PFSK-1 (cell line): ENCODE data around the gene MICALL2.

ENCODE experiments used
- FOXP2 ChIP-seq: optimal IDR thresholded peaks from 2 replicates; pipeline ENCODE3; 2011; ENCODE audit warnings: borderline replicate concordance, control low read depth, inconsistent platforms; ENCODE audit not compliant: insufficient read depth; ENCODE audit errors: extremely low read length, extremely low read depth
- POLR2AphosphoS5 ChIP-seq: IDR thresholded peaks from 2 replicates; pipeline ENCODE4 v1.6.1; 2012; ENCODE audit warnings: low read depth, mild to moderate bottlenecking, control low read depth, low read length, moderate library complexity
- SIN3A ChIP-seq: IDR thresholded peaks from 2 replicates; pipeline ENCODE4 v1.6.1; 2012; ENCODE audit warnings: mild to moderate bottlenecking, low read length, moderate library complexity, borderline replicate concordance; ENCODE audit not compliant: insufficient read depth
- TAF1 ChIP-seq: IDR thresholded peaks from 2 replicates; pipeline ENCODE4 v1.6.1; 2012; ENCODE audit warnings: low read length, control low read depth, borderline replicate concordance; ENCODE audit not compliant: insufficient read depth
- TF ChIP-seq, protein P1 (sequence below), 2 experiments: IDR thresholded peaks; 2 replicates each; pipeline versions ENCODE4 v1.6.1 to v1.8.0; 2011 to 2012; ENCODE audit warnings: low read depth in 2 of 2, low read length in 2 of 2, control low read depth in 1 of 2, inconsistent platforms in 1 of 2, mild to moderate bottlenecking in 1 of 2, moderate library complexity in 1 of 2; ENCODE audit not compliant: insufficient read depth in 1 of 2

MICALL2 gene

DNA sequence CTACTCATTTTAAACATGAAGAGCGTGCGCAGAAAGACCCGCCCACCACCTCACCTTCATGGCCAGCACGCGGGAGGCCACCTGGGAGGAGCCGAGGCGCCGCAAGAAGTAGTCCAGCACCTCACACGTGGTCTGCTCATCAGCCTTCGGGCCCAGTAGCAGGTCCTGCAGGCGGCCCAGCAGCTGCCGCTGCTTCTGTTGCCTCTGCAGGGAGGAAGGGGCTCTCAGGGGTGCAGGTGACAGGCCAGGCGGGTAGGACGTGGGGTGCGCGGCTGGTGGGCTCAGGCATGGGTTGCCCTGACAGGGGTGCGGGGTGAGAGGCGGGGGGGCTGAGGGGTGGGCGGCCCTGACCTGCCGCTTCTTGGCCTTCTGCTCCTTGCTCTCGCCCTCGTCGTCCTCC lies 27.3 kb upstream of the MICALL2 start:
- no peak for TF ChIP-seq TAF1
- TF ChIP-seq FOXP2, result no peak
- TF ChIP-seq SIN3A, result no peak
- TF ChIP-seq, protein P1, sequence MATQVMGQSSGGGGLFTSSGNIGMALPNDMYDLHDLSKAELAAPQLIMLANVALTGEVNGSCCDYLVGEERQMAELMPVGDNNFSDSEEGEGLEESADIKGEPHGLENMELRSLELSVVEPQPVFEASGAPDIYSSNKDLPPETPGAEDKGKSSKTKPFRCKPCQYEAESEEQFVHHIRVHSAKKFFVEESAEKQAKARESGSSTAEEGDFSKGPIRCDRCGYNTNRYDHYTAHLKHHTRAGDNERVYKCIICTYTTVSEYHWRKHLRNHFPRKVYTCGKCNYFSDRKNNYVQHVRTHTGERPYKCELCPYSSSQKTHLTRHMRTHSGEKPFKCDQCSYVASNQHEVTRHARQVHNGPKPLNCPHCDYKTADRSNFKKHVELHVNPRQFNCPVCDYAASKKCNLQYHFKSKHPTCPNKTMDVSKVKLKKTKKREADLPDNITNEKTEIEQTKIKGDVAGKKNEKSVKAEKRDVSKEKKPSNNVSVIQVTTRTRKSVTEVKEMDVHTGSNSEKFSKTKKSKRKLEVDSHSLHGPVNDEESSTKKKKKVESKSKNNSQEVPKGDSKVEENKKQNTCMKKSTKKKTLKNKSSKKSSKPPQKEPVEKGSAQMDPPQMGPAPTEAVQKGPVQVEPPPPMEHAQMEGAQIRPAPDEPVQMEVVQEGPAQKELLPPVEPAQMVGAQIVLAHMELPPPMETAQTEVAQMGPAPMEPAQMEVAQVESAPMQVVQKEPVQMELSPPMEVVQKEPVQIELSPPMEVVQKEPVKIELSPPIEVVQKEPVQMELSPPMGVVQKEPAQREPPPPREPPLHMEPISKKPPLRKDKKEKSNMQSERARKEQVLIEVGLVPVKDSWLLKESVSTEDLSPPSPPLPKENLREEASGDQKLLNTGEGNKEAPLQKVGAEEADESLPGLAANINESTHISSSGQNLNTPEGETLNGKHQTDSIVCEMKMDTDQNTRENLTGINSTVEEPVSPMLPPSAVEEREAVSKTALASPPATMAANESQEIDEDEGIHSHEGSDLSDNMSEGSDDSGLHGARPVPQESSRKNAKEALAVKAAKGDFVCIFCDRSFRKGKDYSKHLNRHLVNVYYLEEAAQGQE (IDR thresholded peaks at IDR 0.05; ENCODE audit: insufficient read depth in 1 of 2, low read depth in 2 of 2, low read length in 2 of 2), result no peak
- no peak for TF ChIP-seq POLR2AphosphoS5

- no peak for TF ChIP-seq SIN3A
- TF ChIP-seq, protein P1 (IDR thresholded peaks at IDR 0.05; ENCODE audit: insufficient read depth in 1 of 2, low read depth in 2 of 2, low read length in 2 of 2), result no peak
- TF ChIP-seq TAF1, result no peak
- TF ChIP-seq POLR2AphosphoS5, result no peak
- no peak for TF ChIP-seq FOXP2
Measured at GRCh38 chr7:1485156-1485555, 25.9 kb upstream of the MICALL2 start.

DNA sequence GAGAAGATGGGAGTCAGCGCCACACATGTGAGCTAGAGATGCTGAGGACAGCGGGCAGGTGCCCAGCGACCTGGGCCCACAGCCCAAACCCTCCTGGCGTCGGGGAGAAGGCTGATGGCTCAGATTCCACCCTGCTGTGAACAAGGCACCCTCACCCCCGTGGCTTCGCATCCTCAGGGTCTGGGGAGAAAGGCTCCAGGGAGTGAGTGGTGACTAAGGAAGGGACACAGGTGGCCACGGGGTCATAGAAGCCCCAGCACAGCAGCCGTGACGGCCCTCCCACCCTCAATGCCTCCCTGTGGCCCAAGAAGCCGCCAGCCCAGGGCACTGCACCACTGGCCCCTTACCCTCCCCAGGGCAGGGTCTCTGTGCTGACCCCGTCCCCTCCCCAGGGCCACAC lies 25.3 kb upstream of the MICALL2 start:
- TF ChIP-seq TAF1, result no peak
- no peak for TF ChIP-seq FOXP2
- TF ChIP-seq, protein P1 (IDR thresholded peaks at IDR 0.05; ENCODE audit: insufficient read depth in 1 of 2, low read depth in 2 of 2, low read length in 2 of 2), result no peak
- TF ChIP-seq POLR2AphosphoS5, result no peak
- no peak for TF ChIP-seq SIN3A

- TF ChIP-seq FOXP2 (no peak), POLR2AphosphoS5 (no peak), SIN3A (no peak), TAF1 (no peak)
- TF ChIP-seq, protein P1 (IDR thresholded peaks at IDR 0.05; ENCODE audit: insufficient read depth in 1 of 2, low read depth in 2 of 2, low read length in 2 of 2), result no peak
Measured at GRCh38 chr7:1483536-1484505, 24.6 kb upstream of the MICALL2 start.

- no peak for TF ChIP-seq SIN3A
- TF ChIP-seq POLR2AphosphoS5, result no peak
- TF ChIP-seq, protein P1 (IDR thresholded peaks at IDR 0.05; ENCODE audit: insufficient read depth in 1 of 2, low read depth in 2 of 2, low read length in 2 of 2), result no peak
- TF ChIP-seq TAF1, result no peak
- no peak for TF ChIP-seq FOXP2
Measured at GRCh38 chr7:1483079-1483478, 23.8 kb upstream of the MICALL2 start.
